Activated CD4-positive, CD25-positive, alpha-beta regulatory T cell treated with anti-CD3 and anti-CD28 coated beads, Interleukin-2, amount 50 U/mL, for 16 hours (primary cell): ENCODE data around the gene FGF22.

Source experiments
- DNase-seq: peaks from one replicate; pipeline ENCODE4 v3.0.0-alpha.2; 2020; ENCODE audit warnings: low read depth, low spot score

Gene FGF22

GRCh38 chr19:643736-644135 is 4.1 kb downstream of the FGF22 start:
- DNase-seq, result no peak

- DNase-seq, result no peak
Measured at GRCh38 chr19:644363-644762, 4.7 kb downstream of the FGF22 start.

- no peak for DNase-seq
Measured at GRCh38 chr19:644789-645188, 5.1 kb downstream of the FGF22 start.

- no peak for DNase-seq
Measured at GRCh38 chr19:645912-646778, 6.5 kb downstream of the FGF22 start.

DNA sequence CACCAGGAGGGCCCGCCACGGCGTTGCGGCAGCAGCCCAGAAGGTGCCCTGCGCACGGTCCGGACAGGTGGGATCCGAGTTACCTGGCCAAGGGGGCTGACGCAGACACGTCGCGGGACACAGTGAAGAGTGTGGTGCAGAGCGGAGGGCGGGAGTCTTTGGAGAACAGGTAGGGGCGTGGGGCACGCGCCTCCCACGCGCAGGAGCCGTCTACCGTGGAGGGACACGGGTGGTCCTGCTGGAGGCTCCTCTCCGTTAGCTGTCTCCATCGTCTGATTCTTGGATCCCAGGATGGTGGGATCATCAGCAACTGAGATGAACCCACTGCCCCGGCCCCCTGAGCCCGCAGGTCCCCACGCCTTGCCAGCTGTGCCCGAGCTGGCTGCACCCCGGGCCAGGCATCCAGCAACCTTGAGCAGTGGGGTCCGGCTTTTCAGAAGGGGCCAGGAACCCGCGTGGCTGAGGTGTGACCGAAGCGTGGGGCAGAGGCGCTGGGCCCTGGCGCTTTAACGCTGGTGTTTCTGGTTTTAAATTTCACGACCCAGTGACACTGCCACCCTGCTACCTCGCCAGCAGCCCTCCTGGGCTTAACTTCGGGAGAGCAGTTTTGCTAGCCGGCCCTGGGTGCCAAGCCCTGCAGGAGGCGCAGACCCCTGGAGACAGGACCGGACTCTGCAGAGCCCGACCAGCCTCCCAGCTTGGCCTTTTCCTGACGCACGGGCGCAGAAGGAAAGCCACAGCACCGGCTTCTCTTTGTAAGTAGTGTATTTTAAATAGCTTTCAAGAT is 7.3 kb downstream of the FGF22 start:
- DNase-seq, result no peak

GRCh38 chr19:647566-648284 is 8.0 kb downstream of the FGF22 start:
- DNase-seq, result no peak

DNA sequence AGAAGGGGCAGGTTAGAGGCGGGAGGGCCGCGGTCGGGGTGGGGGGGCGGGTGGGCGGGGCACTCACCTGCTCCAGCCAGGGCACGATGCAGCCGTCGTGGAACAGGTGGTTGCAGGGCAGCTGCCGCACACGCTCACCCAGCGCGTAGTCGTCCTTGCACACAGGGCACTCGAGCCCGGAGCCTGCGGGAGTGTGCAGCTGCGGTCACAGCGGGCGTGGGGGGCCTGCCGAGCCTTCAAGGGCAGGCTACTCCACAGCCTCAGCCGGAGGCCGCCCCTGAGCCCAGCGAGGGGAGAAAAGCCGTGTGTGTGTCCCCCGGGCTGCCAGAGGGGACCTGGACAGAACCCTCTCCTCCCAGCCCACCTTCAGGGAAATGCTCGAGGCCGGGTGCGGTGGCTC is 8.6 kb downstream of the FGF22 start:
- DNase-seq, result no peak

DNA sequence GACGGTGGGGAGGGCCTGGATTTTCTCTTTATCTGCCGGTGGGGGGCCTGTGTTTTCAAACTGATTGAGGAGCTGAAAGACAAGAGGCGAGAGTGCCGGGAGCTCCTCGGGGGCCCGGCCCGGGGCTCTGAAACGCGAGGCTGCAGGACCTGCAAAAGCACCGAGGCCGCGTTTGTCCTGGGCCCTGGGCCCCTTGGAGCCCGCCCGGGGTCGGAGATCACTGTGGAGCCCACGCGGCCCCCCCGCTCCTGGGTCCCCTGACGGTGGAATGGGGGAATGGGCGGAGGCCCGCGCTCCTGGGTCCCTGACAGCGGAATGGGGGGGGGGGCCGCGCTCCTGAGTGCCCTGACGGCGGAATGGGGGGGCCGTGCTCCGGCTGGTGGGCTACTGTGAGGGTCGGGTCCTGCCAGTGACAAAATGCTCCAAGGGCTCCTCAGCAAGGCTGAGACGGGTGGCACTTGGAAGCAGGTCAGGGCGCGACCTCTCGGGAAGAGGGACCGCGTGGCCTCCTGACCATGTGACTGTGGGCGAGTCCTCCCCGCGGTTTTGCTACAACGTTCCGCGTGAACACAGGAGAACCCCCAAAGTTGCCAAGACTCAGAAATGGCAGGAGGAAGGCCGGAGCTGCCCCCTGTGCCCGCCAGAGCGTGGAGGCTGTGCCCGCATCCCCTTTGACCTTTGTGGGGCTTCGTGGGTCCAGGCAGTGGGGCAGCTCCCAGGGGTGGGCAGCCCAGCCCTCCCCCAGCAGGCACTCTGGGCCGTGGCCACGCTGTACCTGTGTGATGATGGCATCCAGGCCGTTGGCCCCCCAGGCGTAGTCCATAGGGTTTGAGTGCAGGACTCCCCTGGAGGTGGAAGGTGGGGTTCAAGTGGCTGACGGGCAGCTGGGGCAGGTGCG is 9.5 kb downstream of the FGF22 start:
- no peak for DNase-seq

DNA sequence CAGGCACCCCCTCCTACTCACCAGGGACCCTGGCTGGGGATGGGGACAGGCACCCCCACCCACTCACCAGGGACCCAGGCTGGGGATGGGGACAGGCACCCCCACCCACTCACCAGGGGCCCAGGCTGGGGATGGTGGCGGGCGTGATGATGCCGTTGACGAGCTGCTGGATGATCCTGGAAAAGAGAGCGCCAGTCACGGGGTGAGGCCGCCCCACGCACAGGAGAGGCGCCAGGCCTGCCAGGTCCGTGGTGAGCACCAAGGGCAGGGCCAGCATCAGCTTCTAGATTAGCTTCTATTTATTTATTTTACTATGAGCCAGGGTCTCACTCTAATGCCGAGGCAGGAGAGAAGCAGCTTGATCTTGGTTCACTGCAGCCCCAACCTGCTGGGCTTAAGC is 10.4 kb downstream of the FGF22 start:
- DNase-seq, result no peak

DNA sequence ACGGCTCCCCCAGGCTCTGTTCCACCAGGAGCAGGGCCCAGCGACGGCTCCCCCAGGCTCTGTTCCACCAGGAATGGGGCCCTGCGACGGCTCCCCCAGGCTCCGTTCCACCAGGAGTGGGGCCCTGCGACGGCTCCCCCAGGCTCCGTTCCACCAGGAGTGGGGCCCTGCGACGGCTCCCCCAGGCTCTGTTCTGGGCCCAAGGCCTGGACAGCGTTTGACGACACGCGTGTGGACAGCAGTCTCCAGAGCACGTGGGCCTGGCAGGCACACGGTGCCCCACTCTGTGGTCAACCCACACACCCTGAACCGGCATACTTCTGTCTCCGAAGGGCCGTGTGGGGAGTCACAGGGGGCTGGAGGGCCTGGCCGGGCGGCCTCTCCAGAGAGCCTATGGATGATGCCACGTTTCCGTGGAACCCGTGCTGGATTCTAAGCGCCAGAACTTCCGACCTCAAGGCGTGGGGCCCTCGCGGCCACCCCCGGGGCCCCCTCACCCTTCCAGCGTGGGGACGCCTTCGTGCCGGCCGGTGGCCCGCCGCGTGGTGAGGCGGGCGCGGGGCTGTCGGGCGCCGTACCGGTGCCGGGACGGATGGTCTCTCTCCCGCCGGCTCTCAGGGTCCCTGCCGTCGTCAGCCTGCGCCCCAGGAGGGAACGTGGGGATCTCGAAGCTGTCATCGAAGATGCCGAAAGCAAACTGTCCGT is 11.6 kb downstream of the FGF22 start:
- no peak for DNase-seq

DNA sequence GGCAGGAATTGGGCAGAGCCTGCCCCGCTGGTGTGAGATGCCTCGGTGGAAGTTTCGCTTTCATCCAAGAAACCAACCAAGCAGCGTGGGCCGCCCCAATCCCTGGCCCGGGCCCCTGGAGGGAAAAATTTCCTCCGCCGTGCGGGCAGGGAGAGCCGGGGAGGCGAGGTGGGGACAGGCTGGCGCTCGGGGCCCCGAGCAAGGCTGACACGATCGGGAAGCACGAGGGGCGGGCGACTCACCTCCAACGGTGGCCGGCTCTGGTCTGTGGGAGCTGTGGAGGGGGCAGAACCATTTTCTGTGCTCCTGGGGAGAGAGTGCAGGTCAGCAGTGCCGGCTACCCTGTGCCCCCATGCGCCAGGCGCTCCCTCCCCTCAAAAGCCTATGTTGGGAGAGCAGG is 12.3 kb downstream of the FGF22 start:
- no peak for DNase-seq

DNA sequence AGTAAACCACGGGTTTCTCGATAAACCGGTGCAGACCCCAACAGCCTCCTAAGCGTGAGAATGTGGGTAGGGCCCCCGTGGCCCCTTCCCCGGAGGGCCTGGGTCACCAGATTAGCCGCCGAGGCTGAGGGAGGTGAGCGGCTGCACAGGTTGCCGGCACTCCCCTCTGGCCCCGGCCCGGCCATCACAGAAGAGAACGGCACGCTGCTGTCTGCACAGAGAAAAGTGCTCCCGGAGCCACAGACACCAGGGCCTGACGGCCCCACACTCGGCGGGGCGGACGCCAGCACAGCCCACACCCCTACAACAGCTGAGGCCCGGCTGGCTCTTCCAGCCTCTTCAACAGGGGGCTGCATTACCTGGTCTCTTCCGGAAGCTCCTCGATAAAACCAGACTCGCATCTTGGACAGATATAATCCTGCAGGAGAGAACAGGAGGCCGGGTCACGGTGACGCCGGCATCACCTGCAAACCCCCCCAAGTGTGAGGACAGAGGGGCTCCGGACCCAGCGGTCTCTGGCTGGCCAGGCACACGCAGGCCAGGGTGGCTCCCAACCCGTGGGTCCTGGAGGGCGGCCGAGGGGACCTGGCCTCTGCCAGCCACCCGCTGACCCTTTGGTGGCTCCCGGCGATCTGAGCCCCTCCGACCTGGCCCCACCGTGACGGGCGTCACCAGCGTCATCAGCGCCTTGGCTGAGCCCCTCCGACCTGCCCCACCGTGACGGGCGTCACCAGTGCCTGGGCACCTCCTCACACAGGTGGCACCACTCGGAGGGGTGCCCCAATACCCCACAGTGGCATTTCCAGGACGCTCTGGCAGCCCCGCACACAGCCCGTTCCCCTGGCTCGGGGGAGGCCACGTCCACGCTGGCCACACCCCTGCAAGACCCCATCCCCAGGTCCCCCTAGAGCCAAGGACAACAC is 13.0 kb downstream of the FGF22 start:
- no peak for DNase-seq

- no peak for DNase-seq
Measured at GRCh38 chr19:653425-653824, 13.7 kb downstream of the FGF22 start.

DNA sequence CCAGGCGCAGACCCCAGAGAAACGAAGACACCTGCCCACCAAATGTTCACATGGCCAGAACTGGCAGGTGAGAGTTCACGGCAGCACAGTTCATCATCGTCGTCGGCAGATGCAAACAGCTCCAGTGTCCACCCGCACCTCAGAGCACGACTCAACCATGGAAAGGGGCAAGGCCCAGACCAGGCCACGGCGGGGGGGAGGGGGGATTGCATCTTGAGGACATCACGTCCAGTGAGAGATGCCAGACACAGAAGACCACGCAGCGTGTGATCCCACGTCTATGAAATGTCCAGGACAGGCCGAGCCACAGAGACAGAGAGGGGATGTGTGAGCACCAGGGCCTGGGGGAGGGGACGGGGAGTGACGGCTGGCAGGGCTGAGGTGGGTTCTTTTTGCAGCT is 16.0 kb downstream of the FGF22 start:
- no peak for DNase-seq

DNA sequence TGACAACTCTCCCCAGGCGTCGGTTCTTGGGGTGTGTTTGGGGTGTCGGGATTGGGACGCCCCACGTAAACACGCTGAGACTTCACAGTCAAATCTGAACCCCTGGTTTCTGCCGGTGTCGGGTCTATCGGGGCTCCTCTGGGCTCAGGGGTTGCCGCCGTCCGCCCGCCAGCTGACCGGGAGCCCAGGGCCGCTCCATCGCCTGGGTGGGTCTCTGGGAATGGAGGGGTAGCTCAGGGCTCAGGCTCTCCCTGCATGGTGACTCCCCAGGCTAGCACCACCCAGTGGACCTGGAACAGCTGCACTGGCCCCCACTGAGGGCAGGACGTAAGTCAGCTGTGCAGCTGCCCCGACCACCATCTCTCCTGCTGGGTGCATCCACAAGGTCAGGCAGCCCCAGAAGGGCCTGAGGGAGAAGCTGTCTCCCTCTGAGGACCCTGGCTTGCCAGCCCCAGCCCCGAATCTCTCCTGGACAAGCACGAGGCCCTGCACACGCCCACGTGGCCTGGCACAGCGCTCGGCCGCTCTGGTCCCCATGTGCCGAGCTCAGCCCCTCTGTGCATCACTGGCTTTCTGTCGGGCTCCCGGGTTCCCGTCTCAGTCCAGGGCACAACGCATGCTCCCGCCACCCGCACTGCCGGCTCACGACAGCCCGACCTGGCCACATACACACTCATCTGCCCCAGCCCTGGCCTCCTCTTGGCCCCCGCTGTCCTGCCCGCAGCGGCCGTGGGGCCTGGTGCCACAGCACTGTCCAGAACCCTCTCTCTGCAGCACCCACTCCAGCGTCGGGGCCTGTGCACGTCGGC is 17.3 kb downstream of the FGF22 start:
- no peak for DNase-seq

- no peak for DNase-seq
Measured at GRCh38 chr19:657611-658010, 17.9 kb downstream of the FGF22 start.

DNA sequence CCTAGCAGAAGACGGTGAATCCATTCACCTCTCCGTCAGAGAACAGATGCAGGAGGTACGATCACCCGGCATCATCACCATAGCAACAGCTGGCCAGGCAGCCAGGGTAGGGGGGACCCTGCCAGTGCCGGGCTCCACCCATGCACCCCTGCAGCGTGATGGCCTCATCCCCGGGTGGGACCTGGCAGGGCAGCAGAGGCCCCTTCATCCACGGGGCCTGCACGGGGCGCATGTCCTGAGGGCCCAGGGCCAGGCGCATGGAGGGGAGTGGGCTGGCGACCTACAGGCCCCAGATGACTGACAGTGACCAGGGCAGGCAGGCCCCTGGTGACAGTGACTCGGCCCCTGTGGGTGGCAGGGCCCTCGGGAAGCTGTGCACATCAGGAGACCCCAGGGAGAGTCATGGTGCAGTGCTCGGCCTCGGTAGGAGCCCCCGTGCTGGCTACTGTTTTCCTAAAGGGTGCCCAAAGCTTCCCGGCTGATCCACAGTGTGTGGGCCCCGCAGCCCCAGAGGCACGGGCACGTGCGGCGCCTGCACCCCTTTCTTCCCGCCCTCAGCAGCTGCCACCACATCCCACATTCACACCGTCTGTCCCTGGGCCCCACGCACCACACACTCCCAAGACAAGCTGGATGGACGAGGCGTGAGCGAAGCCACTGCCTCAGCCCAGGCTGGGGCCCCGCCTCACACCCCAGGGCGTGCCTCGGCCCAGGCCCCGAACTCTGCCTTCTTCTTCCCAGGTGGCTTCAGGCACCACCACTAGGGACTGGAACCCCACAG is 18.6 kb downstream of the FGF22 start:
- DNase-seq, result no peak
